GM18861 (cell line): ENCODE results near the gene ANKRD55.

ENCODE experiments used
- ATAC-seq: cut with Tn5 transposase; IDR thresholded peaks from one replicate; pipeline ENCODE4 v1.9.1; 2021; ENCODE audit not compliant: unreplicated experiment

ANKRD55 gene

DNA sequence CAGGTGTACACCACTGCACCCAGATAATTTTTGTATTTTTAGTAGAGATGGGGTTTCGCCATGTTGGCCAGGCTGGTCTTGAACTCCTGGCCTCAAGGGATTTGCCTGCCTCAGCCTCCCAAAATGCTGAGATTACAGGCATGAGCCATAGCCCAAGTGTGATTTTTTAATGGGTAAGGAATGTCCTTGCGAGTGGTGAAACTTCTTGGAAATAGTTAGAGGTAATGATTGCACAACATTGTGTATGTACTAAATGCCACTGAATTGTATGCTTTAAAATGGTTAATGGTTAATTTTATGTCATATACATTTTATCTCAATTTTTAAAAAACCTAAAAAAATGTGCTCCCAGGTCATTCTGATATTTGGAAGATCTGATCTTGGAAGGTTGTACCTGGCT lies 178.5 kb downstream of the ANKRD55 start:
- no peak for ATAC-seq

- ATAC-seq = no peak
These were observed 179.8 kb downstream of the ANKRD55 start for GRCh38 chr5:56053363-56053762.

GRCh38 chr5:56052735-56053134 lies 180.4 kb downstream of the ANKRD55 start:
- no peak for ATAC-seq

DNA sequence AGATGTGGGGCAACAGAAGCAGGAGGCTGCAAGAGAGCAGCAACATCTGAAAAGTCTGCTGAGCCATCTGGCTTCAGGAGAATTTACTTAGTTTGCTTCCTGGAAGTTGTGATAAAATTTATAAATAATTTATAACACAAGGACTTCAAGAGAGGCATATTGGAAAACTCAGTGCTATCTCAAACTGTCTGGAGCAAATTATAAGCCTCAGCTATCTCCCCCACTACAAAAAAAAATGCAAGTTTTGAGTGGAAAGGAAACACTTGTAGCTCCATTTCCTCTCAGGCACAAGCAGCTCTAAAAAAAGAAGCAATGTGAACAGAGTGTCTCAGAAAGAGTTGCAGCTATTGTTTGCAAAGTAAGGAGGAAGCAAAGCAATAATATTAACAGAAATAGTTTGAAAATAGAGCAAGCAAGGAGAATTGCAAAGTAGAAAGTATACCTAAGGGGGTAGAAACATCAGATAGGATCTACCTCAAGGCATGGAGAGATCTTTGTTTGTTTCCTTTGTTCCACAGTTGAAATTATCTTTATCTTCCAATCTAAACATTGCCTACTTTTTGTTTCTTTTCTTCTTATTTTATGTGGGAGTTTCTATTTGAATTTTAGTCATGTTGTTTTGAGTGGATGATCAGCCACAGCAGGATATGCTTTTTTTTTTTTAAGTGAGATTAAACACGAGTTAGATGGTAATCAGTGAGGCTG lies 182.4 kb downstream of the ANKRD55 start:
- ATAC-seq = peak; percentile 75
